Transverse colon (tissue), 4 donors: ENCODE results near the gene LCAT. TPM values are rescaled to one million over a fixed set of nuclear protein-coding genes. Genes with fewer than 3 reads are reported as not detected.

Source experiments
- DNase-seq: peaks from one replicate; pipeline ENCODE4 v3.0.0-alpha.2; 2019
- H3K27ac ChIP-seq, 4 donors: fragments of 200-600 bp; sonication (generic); 2 replicates each; pipeline ENCODE4 v1.5.1; 2016 to 2018; ENCODE audit warnings: inconsistent platforms in 4 of 4
- H3K27me3 ChIP-seq: fragments of 200-600 bp; sonication (generic); 2 replicates; pipeline ENCODE4 v1.5.1; 2017; ENCODE audit warnings: inconsistent platforms
- H3K36me3 ChIP-seq, 4 donors: fragments of 200-600 bp; sonication (generic); 2 replicates each; pipeline ENCODE4 v1.5.1; 2017 to 2019; ENCODE audit warnings: inconsistent platforms in 4 of 4
- H3K4me1 ChIP-seq, 4 donors: fragments of 200-600 bp; sonication (generic); 2 replicates each; pipeline ENCODE4 v1.5.1; 2017 to 2020; ENCODE audit warnings: inconsistent platforms in 4 of 4
- H3K4me3 ChIP-seq, 4 donors: fragments of 200-600 bp; sonication (generic); 1 replicate in 1 of 4; 2 replicates in 3 of 4; pipeline versions ENCODE4 v1.5.1 to v1.6.1; 2017 to 2019; ENCODE audit warnings: inconsistent platforms in 4 of 4
- H3K9me3 ChIP-seq, 2 donors: fragments of 200-600 bp; sonication (generic); 2 replicates each; pipeline ENCODE4 v1.5.1; 2017 to 2019; ENCODE audit warnings: inconsistent platforms in 2 of 2
- EP300 ChIP-seq: sonication (generic); formaldehyde crosslinking; IDR thresholded peaks from one replicate; pipeline ENCODE4 v1.6.1; 2017; ENCODE audit warnings: antibody characterized with exemption, low read depth
- POLR2A ChIP-seq: fragments of 450-650 bp; IDR thresholded peaks from one replicate; pipeline ENCODE4 v1.6.1; 2016; ENCODE audit warnings: antibody characterized with exemption, mild to moderate bottlenecking, moderate library complexity
- POLR2AphosphoS5 ChIP-seq, 3 donors: sonication (generic); formaldehyde crosslinking; IDR thresholded peaks; one replicate each; pipeline ENCODE4 v1.6.1; 2016; ENCODE audit warnings: antibody characterized with exemption in 3 of 3
- WGBS, 2 donors: methylation state at CpG; one replicate each; pipeline ENCODE4 v1.1.5; 2018; ENCODE audit warnings: low coverage in 1 of 2; 5-methylcytosine and 5-hydroxymethylcytosine counted together
- in situ Hi-C, 4 donors: fragments of 200-750 bp; cut with MboI; loops; one replicate each; pipeline versions ENCODE4 v1.15.0 to v1.15.1; 2017; ENCODE audit warnings: low sequenced_read_pairs in 3 of 4, low pct_ligation_motif_present in 1 of 4, low pct_unique_long_range_greater_than_20kb in 1 of 4
- intact Hi-C: fragments of 100-400 bp; cut with DNase I; formaldehyde crosslinking; loops from one replicate; pipeline ENCODE4 v1.15.1; 2023; ENCODE audit warnings: low total_unique reads
- total RNA-seq, 4 donors: library from RNA; depleted of rRNA; stranded (reverse); fragments of >200 nt; gene quantifications; one replicate each; pipeline ENCODE4 v1.1.0, GENCODE V29; 2016
- TF ChIP-seq, protein P1 (sequence below), 5 experiments: fragments of 200-600 bp in 3 of 5; fragments of 450-650 bp in 2 of 5; sonication (generic) in 3 of 5; IDR thresholded peaks; 1 replicate in 2 of 5; 2 replicates in 3 of 5; pipeline ENCODE4 v1.5.1; 2016 to 2017; ENCODE audit warnings: antibody characterized with exemption in 5 of 5, inconsistent platforms in 3 of 5, mild to moderate bottlenecking in 2 of 5, moderate library complexity in 1 of 5

The LCAT gene
- total RNA-seq, 4 donors from 2014 or later, result 2.2 to 30.7 (median 4.2) TPM

DNA sequence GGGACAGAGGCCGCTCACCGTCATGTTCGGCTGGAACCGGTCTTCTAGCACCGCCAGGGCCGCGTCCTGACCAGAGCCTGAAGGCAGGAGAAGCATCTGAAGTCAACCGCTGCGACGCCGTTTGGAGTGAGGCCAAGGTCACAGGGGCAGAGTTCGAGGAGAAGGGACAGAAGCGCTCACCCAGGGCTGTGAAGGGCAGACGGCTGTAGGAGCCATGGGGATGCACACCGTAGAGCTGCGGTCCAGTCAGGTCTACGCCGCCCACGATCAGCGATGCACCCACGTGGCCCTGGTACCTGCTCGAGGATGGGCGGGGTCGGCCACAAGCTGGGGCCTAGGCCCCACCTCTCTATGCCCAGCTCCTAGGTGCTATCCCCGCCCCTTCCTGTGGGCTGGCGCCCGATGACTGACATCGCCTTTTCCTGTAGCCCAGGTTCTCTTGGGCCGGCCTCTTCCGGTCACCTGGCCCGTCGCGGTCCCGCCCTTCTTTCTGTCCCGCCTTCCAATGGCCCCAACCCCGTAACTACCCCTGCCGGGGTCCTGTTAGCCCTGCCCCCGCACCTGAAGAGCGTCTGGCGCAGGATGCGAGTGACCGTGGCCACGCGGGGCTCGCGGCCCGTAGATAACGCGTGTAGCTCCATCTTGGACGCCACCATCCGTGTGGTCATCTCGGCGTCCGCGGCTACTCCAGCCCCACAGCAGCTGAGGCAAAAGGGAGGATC, 8.4 kb downstream of the LCAT start:
- H3K27me3 ChIP-seq, result no peaks in the 10 kb centered on the region
- WGBS, 2 donors, result 3% methylated on average over 53 of the region's 55 CpGs; no CpG with 5 or more reads in 1 of the 2 donors
- in situ Hi-C loops (no loop called here), intact Hi-C loops (no loop called here)
- TF ChIP-seq EP300, result no peak
- TF ChIP-seq POLR2A, result peak; percentile 88
- TF ChIP-seq POLR2AphosphoS5 (IDR thresholded peaks at IDR 0.05), result peak; percentile 78 to 92 (median 88)
- peak overlapping the region; percentile 90 to 97 (median 96) for H3K27ac ChIP-seq
- no peaks in the 10 kb centered on the region for H3K9me3 ChIP-seq
- peaks cover 22 to 25% (median 23%) of the 10 kb centered on the region in 4 donors for H3K4me1 ChIP-seq
- peak; percentile 98 for DNase-seq
- peak overlapping the region; percentile 71 to 86 (median 74) for H3K4me3 ChIP-seq
- H3K36me3 ChIP-seq, result no peaks in the 10 kb centered on the region

DNA sequence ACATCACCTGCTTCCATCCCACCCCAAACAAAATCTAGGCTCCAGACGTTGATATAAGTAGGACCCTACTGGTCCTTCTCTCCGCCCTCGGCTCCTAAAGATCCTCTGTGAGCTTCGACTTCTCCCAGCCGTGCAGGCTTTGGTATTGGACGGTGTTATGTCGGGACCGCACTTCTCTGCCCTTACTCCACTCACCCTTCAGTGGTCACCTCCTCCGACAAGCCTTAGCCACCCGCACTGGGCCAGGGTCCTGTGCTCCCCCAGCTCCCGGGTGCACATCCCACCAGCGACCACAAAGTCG, 8.9 kb downstream of the LCAT start:
- WGBS, 2 donors, result 50% methylated on average over 13 of the region's 13 CpGs; no CpG with 5 or more reads in 1 of the 2 donors
- Histone ChIP-seq H3K4me1 (peaks cover 18 to 23% (median 22%) of the 10 kb centered on the region in 4 donors), H3K27me3 (no peaks in the 10 kb centered on the region), H3K36me3 (no peaks in the 10 kb centered on the region), H3K9me3 (no peaks in the 10 kb centered on the region), H3K27ac (peak overlapping the region; percentile 90 to 97 (median 96)), H3K4me3 (peak overlapping the region; percentile 71 to 86 (median 74))
- TF ChIP-seq POLR2A, result no peak
- TF ChIP-seq EP300, result no peak
- TF ChIP-seq, protein P1, sequence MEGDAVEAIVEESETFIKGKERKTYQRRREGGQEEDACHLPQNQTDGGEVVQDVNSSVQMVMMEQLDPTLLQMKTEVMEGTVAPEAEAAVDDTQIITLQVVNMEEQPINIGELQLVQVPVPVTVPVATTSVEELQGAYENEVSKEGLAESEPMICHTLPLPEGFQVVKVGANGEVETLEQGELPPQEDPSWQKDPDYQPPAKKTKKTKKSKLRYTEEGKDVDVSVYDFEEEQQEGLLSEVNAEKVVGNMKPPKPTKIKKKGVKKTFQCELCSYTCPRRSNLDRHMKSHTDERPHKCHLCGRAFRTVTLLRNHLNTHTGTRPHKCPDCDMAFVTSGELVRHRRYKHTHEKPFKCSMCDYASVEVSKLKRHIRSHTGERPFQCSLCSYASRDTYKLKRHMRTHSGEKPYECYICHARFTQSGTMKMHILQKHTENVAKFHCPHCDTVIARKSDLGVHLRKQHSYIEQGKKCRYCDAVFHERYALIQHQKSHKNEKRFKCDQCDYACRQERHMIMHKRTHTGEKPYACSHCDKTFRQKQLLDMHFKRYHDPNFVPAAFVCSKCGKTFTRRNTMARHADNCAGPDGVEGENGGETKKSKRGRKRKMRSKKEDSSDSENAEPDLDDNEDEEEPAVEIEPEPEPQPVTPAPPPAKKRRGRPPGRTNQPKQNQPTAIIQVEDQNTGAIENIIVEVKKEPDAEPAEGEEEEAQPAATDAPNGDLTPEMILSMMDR (IDR thresholded peaks at IDR 0.05), result no peak
- TF ChIP-seq POLR2AphosphoS5 (IDR thresholded peaks at IDR 0.05), result no peak
- in situ Hi-C loops, result no loop called here
- intact Hi-C loops, result no loop called here
- DNase-seq, result no peak

DNA sequence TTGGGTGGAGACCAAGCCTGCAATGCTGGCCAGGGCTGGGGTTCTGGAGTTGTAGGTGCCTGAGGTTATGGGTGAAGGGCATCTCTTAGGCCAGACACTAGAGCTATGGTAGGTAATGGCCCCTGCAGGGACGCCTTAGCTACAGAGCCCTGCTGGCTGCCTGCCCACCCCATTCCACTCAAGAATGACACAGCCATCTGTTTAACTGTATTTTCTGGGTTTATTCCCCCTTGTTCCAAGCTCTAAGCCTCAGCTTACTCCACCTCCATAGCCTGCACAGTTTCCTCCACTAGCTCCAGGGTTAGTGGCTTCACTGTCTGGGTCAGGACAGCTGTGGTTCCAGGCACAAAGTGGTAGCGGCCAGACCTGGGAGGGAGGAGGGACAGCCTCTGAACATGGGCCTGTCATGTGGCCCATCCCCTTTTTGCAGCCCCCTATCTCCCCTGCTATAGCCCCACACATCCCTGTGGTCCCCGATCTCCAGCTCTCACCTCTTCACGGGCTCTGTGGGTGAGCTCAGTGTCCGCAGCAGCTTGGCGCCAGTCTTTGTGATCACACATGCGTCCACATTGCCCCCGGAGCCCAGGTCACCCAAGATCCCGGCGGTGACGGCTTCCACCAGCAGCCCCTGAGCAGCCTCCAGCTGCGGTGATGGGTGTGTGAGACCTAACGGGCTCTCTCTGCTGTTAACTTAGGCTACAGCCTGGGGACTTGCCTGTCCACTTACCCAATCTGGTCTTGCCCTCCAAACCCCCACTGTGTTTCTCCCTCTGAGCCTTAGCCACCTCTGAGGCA, 9.4 kb downstream of the LCAT start:
- DNase-seq, result no peak
- H3K4me3 ChIP-seq, result peak overlapping the region in 1 of 4 donors; percentile 74
- intact Hi-C loops (no loop called here), in situ Hi-C loops (no loop called here)
- H3K4me1 ChIP-seq, result peaks cover 16 to 20% (median 19%) of the 10 kb centered on the region in 4 donors
- TF ChIP-seq POLR2AphosphoS5 (IDR thresholded peaks at IDR 0.05) (no peak), POLR2A (no peak), EP300 (no peak)
- TF ChIP-seq, protein P1 (IDR thresholded peaks at IDR 0.05), result no peak
- no peaks in the 10 kb centered on the region for H3K36me3 ChIP-seq
- H3K9me3 ChIP-seq, result no peaks in the 10 kb centered on the region
- no peaks in the 10 kb centered on the region for H3K27me3 ChIP-seq
- peak overlapping the region in 3 of 4 donors; percentile 90 to 97 (median 96) for H3K27ac ChIP-seq
- 69% methylated on average over 13 of the region's 13 CpGs; no CpG with 5 or more reads in 1 of the 2 donors for WGBS, 2 donors

DNA sequence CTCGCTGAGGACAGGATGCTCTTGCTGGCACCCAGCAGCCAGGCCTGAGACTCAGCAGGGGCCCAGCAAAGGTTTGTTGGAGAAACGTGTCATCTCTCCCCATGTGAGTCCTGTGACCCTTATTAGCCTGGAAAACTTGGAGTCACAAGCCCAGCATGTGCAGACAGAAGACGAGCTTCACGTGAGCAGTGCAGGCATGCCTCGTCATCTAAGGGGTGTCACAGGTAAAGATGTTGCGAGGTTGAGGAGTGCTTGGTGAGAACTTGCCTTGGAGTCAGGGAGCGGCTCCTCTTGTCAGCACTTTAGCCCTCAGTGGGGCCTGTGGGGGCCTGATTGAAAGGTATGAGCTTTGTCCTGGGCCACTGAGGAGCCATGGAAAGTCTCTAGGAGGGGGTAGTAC, 10.1 kb downstream of the LCAT start:
- in situ Hi-C loops, result no loop called here
- Histone ChIP-seq H3K4me3 (no peak overlapping the region), H3K4me1 (peaks cover 16 to 20% (median 19%) of the 10 kb centered on the region in 4 donors), H3K9me3 (no peaks in the 10 kb centered on the region), H3K36me3 (no peaks in the 10 kb centered on the region), H3K27ac (no peak overlapping the region), H3K27me3 (no peaks in the 10 kb centered on the region)
- no peak for TF ChIP-seq EP300
- TF ChIP-seq, protein P1 (IDR thresholded peaks at IDR 0.05), result no peak
- TF ChIP-seq POLR2A, result no peak
- no peak for TF ChIP-seq POLR2AphosphoS5 (IDR thresholded peaks at IDR 0.05)
- 80% methylated on average over 7 of the region's 7 CpGs; no CpG with 5 or more reads in 1 of the 2 donors for WGBS, 2 donors
- DNase-seq, result no peak
- intact Hi-C loops, result no loop called here
